ENCODE measurements around the gene HMCN2.

- TF ChIP-seq CTCF (IDR thresholded peaks at IDR 0.05; ENCODE audit: poor library complexity), result no peak
- no peak for TF ChIP-seq EZH2phosphoT487 (IDR thresholded peaks at IDR 0.05; ENCODE audit: low read depth, severe bottlenecking, unreplicated experiment)
- TF ChIP-seq EZH2 (IDR thresholded peaks at IDR 0.05; ENCODE audit: borderline replicate concordance), result no peak
Measured at GRCh38 chr9:130427326-130427725, 161.8 kb downstream of the HMCN2 start.

All from hepatocyte (in vitro differentiated cells).